Upper lobe of left lung (tissue), 6 donors: ENCODE data around the gene CACNA1S. TPM values are rescaled to one million over a fixed set of nuclear protein-coding genes. Genes with fewer than 3 reads are reported as not detected.

ENCODE experiments used
- ATAC-seq, 2 donors: fragments of 200-7000 bp; cut with Tn5 transposase; one replicate each; pipeline ENCODE4 v1.9.1; 2022; ENCODE audit warnings: mild to moderate bottlenecking in 2 of 2, moderate library complexity in 2 of 2; ENCODE audit not compliant: low FRiP score in 2 of 2
- DNase-seq, 2 donors: peaks; one replicate each; pipeline ENCODE4 v3.0.0-alpha.2; 2019 to 2020
- H3K27ac ChIP-seq, 4 donors: fragments of 200-600 bp; sonication (generic); one replicate each; pipeline ENCODE4 v1.5.1; 2016 to 2019
- H3K27me3 ChIP-seq, 4 donors: fragments of 200-600 bp; sonication (generic); one replicate each; pipeline ENCODE4 v1.5.1; 2017 to 2019
- H3K36me3 ChIP-seq, 4 donors: fragments of 200-600 bp; sonication (generic); one replicate each; pipeline ENCODE4 v1.5.1; 2016 to 2019
- H3K4me1 ChIP-seq, 4 donors: fragments of 200-600 bp; sonication (generic); one replicate each; pipeline ENCODE4 v1.5.1; 2018 to 2019
- H3K4me3 ChIP-seq, 4 donors: fragments of 200-600 bp; sonication (generic); one replicate each; pipeline ENCODE4 v1.5.1; 2017 to 2019; ENCODE audit warnings: mild to moderate bottlenecking in 2 of 4, moderate library complexity in 1 of 4
- H3K9me3 ChIP-seq, 4 donors: fragments of 200-600 bp; sonication (generic); one replicate each; pipeline ENCODE4 v1.5.1; 2018 to 2019
- CTCF ChIP-seq, 6 experiments: fragments of 450-650 bp in 4 of 6; fragments of 200-600 bp in 2 of 6; sonication (generic) in 2 of 6; IDR thresholded peaks; one replicate each; pipeline ENCODE4 v1.5.1; 2016 to 2019; ENCODE audit warnings: antibody characterized with exemption in 6 of 6
- EP300 ChIP-seq, 4 donors: sonication (generic); formaldehyde crosslinking; IDR thresholded peaks; one replicate each; pipeline ENCODE4 v1.5.1; 2017; ENCODE audit warnings: antibody characterized with exemption in 4 of 4, control low read depth in 2 of 4
- POLR2A ChIP-seq, 4 donors: fragments of 450-650 bp; IDR thresholded peaks; one replicate each; pipeline ENCODE4 v1.5.1; 2016 to 2017; ENCODE audit warnings: antibody characterized with exemption in 4 of 4, mild to moderate bottlenecking in 2 of 4
- POLR2AphosphoS5 ChIP-seq, 2 donors: sonication (generic); formaldehyde crosslinking; IDR thresholded peaks; one replicate each; pipeline ENCODE4 v1.5.1; 2017; ENCODE audit warnings: antibody characterized with exemption in 2 of 2
- WGBS, 2 donors: methylation state at CpG; one replicate each; pipeline ENCODE4 v1.1.5; 2017 to 2018; 5-methylcytosine and 5-hydroxymethylcytosine counted together
- total RNA-seq, 6 donors: library from RNA; depleted of rRNA in 4 of 6; stranded (reverse); fragments of >200 nt in 4 of 6; gene quantifications; one replicate each; pipeline versions ENCODE4 v1.1.0 to v1.2.1, GENCODE V29; 2016 to 2021
- donor health status: DM: no; HTN: no; CAD: no; lungs with moderate emphysema.
- donor health status: DM: no; HTN: yes; CAD: no; lungs with severe emphysema.

The CACNA1S gene
- total RNA-seq, 6 donors from 2014 or later = 0.03 to 0.30 (median 0.10) TPM; not detected in 3

GRCh38 chr1:200999667-201000066 is 112.6 kb downstream of the CACNA1S start:
- Histone ChIP-seq H3K27me3 (no peaks in the 10 kb centered on the region), H3K36me3 (peaks cover 0 to 31% (median 9%) of the 10 kb centered on the region in 4 donors), H3K4me1 (no peaks in the 10 kb centered on the region), H3K27ac (no peak overlapping the region), H3K4me3 (no peak overlapping the region), H3K9me3 (no peaks in the 10 kb centered on the region)
- WGBS, 2 donors = 93 to 97% methylated on average over 14 of the region's 14 CpGs
- no peak for TF ChIP-seq CTCF (IDR thresholded peaks at IDR 0.05)
- no peak for TF ChIP-seq EP300 (IDR thresholded peaks at IDR 0.05)
- ATAC-seq (no peak), DNase-seq (no peak)

GRCh38 chr1:200998323-200998722 is 113.9 kb downstream of the CACNA1S start:
- no peak overlapping the region for H3K4me3 ChIP-seq

DNA sequence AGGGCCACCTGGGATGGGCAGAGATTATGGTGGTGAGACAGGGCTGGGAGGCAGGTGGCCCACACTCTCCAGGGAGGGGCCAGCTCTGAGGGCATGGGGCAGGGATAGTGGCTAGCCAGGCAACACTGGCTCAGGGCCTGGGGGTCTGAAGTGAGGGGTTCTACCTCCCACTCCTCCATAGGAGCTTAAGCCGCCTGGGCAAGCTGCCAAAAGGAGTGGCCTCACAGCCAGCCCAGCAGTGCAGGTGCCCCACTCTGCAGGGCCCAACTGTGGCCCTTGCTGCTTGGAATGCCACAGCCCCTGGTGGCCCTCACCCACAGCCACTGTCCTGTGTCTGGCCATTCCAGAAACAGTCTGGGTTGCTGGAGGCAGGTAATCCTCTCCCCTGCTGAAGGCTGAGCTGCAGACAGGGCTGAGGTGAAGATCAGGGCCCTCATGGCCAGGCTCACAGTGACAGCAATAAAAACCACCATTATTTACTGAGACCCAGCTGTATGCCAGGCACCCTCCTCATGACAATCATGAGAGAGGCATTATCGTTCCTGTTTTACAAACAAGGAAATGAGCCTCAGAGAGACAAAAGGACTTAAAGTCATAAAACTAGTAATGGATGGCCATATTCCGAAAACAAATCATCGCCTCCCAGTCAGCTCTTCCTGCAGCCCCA is 119.7 kb downstream of the CACNA1S start:
- no peak for TF ChIP-seq CTCF (IDR thresholded peaks at IDR 0.05)
- TF ChIP-seq EP300 (IDR thresholded peaks at IDR 0.05) = no peak
- no peak for TF ChIP-seq POLR2A (IDR thresholded peaks at IDR 0.05)
- no peak for TF ChIP-seq POLR2AphosphoS5 (IDR thresholded peaks at IDR 0.05)
- DNase-seq = no peak
- peaks cover 0 to 42% (median 19%) of the 10 kb centered on the region in 4 donors for H3K36me3 ChIP-seq
- H3K9me3 ChIP-seq = no peaks in the 10 kb centered on the region
- no peaks in the 10 kb centered on the region for H3K4me1 ChIP-seq
- no peak for ATAC-seq
- H3K4me3 ChIP-seq = no peak overlapping the region
- WGBS, 2 donors = 68 to 73% methylated on average over 4 of the region's 4 CpGs
- H3K27me3 ChIP-seq = no peaks in the 10 kb centered on the region
- no peak overlapping the region for H3K27ac ChIP-seq

More at GRCh38 chr1:200998323-200998722, 113.9 kb downstream of the CACNA1S start:
- ATAC-seq (no peak), DNase-seq (no peak)
- Histone ChIP-seq H3K9me3 (no peaks in the 10 kb centered on the region), H3K4me1 (no peaks in the 10 kb centered on the region), H3K27ac (no peak overlapping the region), H3K36me3 (peaks cover 0 to 26% (median 7%) of the 10 kb centered on the region in 4 donors), H3K27me3 (no peaks in the 10 kb centered on the region)
- no peak for TF ChIP-seq POLR2A (IDR thresholded peaks at IDR 0.05)
- no peak for TF ChIP-seq CTCF (IDR thresholded peaks at IDR 0.05)
- no peak for TF ChIP-seq EP300 (IDR thresholded peaks at IDR 0.05)
- TF ChIP-seq POLR2AphosphoS5 (IDR thresholded peaks at IDR 0.05) = no peak
- whole genome bisulfite sequencing, 2 donors = 93 to 94% methylated on average over 16 of the region's 16 CpGs

GRCh38 chr1:200991097-200991614 is 121.1 kb downstream of the CACNA1S start:
- ATAC-seq (no peak), DNase-seq (no peak)
- Histone ChIP-seq H3K27me3 (no peaks in the 10 kb centered on the region), H3K36me3 (peaks cover 0 to 51% (median 24%) of the 10 kb centered on the region in 4 donors), H3K4me1 (no peaks in the 10 kb centered on the region), H3K9me3 (no peaks in the 10 kb centered on the region), H3K27ac (no peak overlapping the region), H3K4me3 (no peak overlapping the region)
- TF ChIP-seq POLR2AphosphoS5 (IDR thresholded peaks at IDR 0.05) (no peak), EP300 (IDR thresholded peaks at IDR 0.05) (no peak), CTCF (IDR thresholded peaks at IDR 0.05) (no peak)
- WGBS, 2 donors = 87 to 100% methylated on average over 1 to 10 of the region's 10 CpGs

DNA sequence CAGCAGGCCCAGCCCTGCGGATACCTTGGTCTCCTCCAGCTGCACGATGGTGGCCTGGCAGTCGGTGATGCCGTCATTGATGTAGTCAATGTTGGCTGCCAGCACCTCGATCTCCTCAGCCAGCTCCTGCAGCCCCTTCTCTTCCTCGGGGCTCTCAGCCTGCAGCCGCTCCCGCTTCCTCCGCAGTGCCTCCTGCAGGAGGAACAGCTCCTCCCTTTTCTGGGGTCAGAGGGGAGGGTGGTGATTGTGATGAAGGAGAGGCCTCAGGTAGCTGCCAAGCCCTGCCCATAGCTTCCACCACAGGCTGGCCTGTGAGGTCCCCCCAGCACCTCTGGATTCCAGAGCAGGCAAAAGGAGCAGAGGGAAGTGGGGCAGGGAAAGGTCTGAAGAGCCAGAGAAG is 122.1 kb downstream of the CACNA1S start:
- H3K27ac ChIP-seq = no peak overlapping the region
- no peak for TF ChIP-seq POLR2AphosphoS5 (IDR thresholded peaks at IDR 0.05)
- no peak for TF ChIP-seq POLR2A (IDR thresholded peaks at IDR 0.05)
- no peak for TF ChIP-seq EP300 (IDR thresholded peaks at IDR 0.05)
- TF ChIP-seq CTCF (IDR thresholded peaks at IDR 0.05) = no peak

More for the DNA sequence above, 122.1 kb downstream of the CACNA1S start:
- DNase-seq (no peak), ATAC-seq (no peak)
- Histone ChIP-seq H3K9me3 (no peaks in the 10 kb centered on the region), H3K4me1 (no peaks in the 10 kb centered on the region), H3K36me3 (peaks cover 0 to 51% (median 20%) of the 10 kb centered on the region in 4 donors), H3K4me3 (no peak overlapping the region), H3K27me3 (no peaks in the 10 kb centered on the region)
- 91 to 94% methylated on average over 9 of the region's 9 CpGs for WGBS, 2 donors
